Uterine smooth muscle cell (primary cell): ENCODE results near the gene DSN1. TPM values are rescaled to one million over a fixed set of nuclear protein-coding genes. Genes with fewer than 3 reads are reported as not detected.

ENCODE experiments used
- total RNA-seq: library from RNA; depleted of rRNA; stranded (reverse); fragments of >200 nt; gene quantifications from 2 replicates; pipeline ENCODE4 v1.2.3, GENCODE V29; 2014

The DSN1 gene
- total RNA-seq: 14.5 and 46.4 TPM in 2 replicates

GRCh38 chr20:36773597-36774390 is at the start of gene DSN1:
DSN1 (minus strand) TSS chr20:36773763; CDS start chr20:36771458, 2,305 bp downstream.

GRCh38 chr20:36745927-36746659 is 27.5 kb downstream of the DSN1 start, which contains the start of gene NDRG3:
NDRG3 (minus strand) TSS chr20:36746090; CDS start chr20:36721735, 24,355 bp downstream.

Other genes with a start within 250 kb of the DSN1 start
- gene MYL9, start 232.2 kb downstream of the DSN1 start, total RNA-seq: 7.2 and 18.2 TPM in 2 replicates
- gene TGIF2, start 200.2 kb downstream of the DSN1 start, total RNA-seq: 2.4 and 4.6 TPM in 2 replicates
- 65.6 and 85.7 TPM in 2 replicates for gene RAB5IF, start 168.0 kb downstream of the DSN1 start, total RNA-seq
- not detected in 2 replicates for gene SLA2, start 127.6 kb downstream of the DSN1 start, total RNA-seq
- 19.5 and 20.1 TPM in 2 replicates for gene NDRG3, start 27.7 kb downstream of the DSN1 start, total RNA-seq
- gene TLDC2, start 102.4 kb upstream of the DSN1 start, total RNA-seq: 0.11 TPM in 1 of 2 replicates, not detected in the other
- gene SAMHD1, start 177.9 kb upstream of the DSN1 start, total RNA-seq: 20.6 and 23.2 TPM in 2 replicates